SK-N-MC (cell line): Measurements from ENCODE around the gene SPATS2L.

Experiments used
- EZH2 ChIP-seq: fragments of 200-600 bp; sonication (generic); IDR thresholded peaks from one replicate; pipeline ENCODE4 v1.6.1; 2017; ENCODE audit warnings: antibody characterized with exemption
- POLR2AphosphoS5 ChIP-seq: IDR thresholded peaks from 2 replicates; pipeline ENCODE4 v1.6.1; 2012; ENCODE audit warnings: mild to moderate bottlenecking, low read depth, low read length, borderline replicate concordance

- no peak for TF ChIP-seq POLR2AphosphoS5
- TF ChIP-seq EZH2, result no peak
Observed at GRCh38 chr2:200379481-200380090, 73.1 kb downstream of the SPATS2L start.
